Measurements from ENCODE around the gene MYO1H. TPM values are rescaled to one million over a fixed set of nuclear protein-coding genes. Genes with fewer than 3 reads are reported as not detected.

Gene MYO1H
- total RNA-seq, 1 donor from 2014 or later: not detected

- Mint-ChIP-seq H3K36me3 (ENCODE audit: low read depth) (no peaks in the 10 kb centered on the region), H3K4me3 (ENCODE audit: unreplicated experiment) (no peak overlapping the region), H3K9me3 (ENCODE audit: low read depth) (no peaks in the 10 kb centered on the region), H3K27ac (ENCODE audit: unreplicated experiment) (no peak overlapping the region), H3K4me1 (ENCODE audit: low read depth) (no peaks in the 10 kb centered on the region), H3K27me3 (ENCODE audit: low read depth) (peaks cover 35% of the 10 kb centered on the region)
- no peak for TF ChIP-seq CTCF (IDR thresholded peaks at IDR 0.05)
- no peak for DNase-seq (ENCODE audit: low spot score)
Measured at GRCh38 chr12:109331301-109331952, 16.3 kb upstream of the MYO1H start.

DNA sequence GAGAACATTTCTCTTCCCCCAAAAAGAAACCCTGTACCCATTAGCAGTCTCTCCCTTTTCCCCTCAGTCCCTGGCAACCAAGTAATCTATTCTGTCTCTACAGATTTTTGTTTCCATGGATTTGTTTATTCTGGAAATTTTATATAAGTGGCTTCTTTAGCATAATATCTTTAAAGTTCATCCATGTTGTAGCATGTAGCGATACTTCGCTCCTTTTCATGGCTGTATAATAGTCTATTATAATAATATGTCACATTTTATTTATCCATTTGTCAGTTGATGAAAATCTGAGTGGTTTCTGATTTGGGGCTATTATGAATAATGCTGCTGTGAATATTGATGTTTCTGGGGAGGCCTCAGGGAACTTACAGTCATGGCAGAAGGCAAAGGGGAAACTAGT is 12.8 kb upstream of the MYO1H start:
- Mint-ChIP-seq H3K27me3 (ENCODE audit: low read depth) (peaks cover 34% of the 10 kb centered on the region), H3K36me3 (ENCODE audit: low read depth) (no peaks in the 10 kb centered on the region), H3K4me1 (ENCODE audit: low read depth) (no peaks in the 10 kb centered on the region), H3K4me3 (ENCODE audit: unreplicated experiment) (no peak overlapping the region), H3K9me3 (ENCODE audit: low read depth) (no peaks in the 10 kb centered on the region), H3K27ac (ENCODE audit: unreplicated experiment) (no peak overlapping the region)
- DNase-seq (ENCODE audit: low spot score): no peak
- no peak for TF ChIP-seq CTCF (IDR thresholded peaks at IDR 0.05)

GRCh38 chr12:109336593-109336992 is 11.1 kb upstream of the MYO1H start:
- H3K27ac Mint-ChIP-seq (ENCODE audit: unreplicated experiment): no peak overlapping the region
- no peaks in the 10 kb centered on the region for H3K36me3 Mint-ChIP-seq (ENCODE audit: low read depth)
- no peaks in the 10 kb centered on the region for H3K9me3 Mint-ChIP-seq (ENCODE audit: low read depth)
- H3K4me3 Mint-ChIP-seq (ENCODE audit: unreplicated experiment): no peak overlapping the region
- H3K27me3 Mint-ChIP-seq (ENCODE audit: low read depth): peaks cover 35% of the 10 kb centered on the region
- no peak for DNase-seq (ENCODE audit: low spot score)
- TF ChIP-seq CTCF (IDR thresholded peaks at IDR 0.05): no peak
- no peaks in the 10 kb centered on the region for H3K4me1 Mint-ChIP-seq (ENCODE audit: low read depth)

GRCh38 chr12:109343677-109344076 is 4.0 kb upstream of the MYO1H start:
- Mint-ChIP-seq H3K27ac (ENCODE audit: unreplicated experiment) (no peak overlapping the region), H3K27me3 (ENCODE audit: low read depth) (peaks cover 34% of the 10 kb centered on the region), H3K9me3 (ENCODE audit: low read depth) (peaks cover 9% of the 10 kb centered on the region), H3K36me3 (ENCODE audit: low read depth) (no peaks in the 10 kb centered on the region), H3K4me3 (ENCODE audit: unreplicated experiment) (no peak overlapping the region), H3K4me1 (ENCODE audit: low read depth) (no peaks in the 10 kb centered on the region)
- DNase-seq (ENCODE audit: low spot score): no peak
- no peak for TF ChIP-seq CTCF (IDR thresholded peaks at IDR 0.05)

DNA sequence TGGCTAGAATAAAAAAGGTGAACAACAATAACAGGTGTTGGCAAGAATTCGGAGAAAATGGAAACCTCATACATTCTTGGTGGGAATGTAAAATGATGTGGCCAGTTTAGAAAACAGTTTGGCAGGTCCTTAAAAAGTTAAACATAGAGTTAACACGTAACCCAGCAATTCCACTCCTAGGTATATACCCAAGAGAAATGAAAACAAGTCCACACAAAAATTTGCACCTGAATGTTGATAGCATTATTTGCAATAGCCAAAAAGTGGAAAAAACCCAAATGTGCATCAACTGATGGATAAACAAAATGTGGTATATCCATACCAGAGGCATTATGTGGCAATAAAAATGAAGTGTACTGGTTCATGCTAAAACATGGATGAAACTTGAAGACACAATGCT is 2.3 kb upstream of the MYO1H start:
- no peaks in the 10 kb centered on the region for H3K36me3 Mint-ChIP-seq (ENCODE audit: low read depth)
- no peak overlapping the region for H3K27ac Mint-ChIP-seq (ENCODE audit: unreplicated experiment)
- no peaks in the 10 kb centered on the region for H3K4me1 Mint-ChIP-seq (ENCODE audit: low read depth)
- H3K27me3 Mint-ChIP-seq (ENCODE audit: low read depth): peaks cover 30% of the 10 kb centered on the region
- no peak for DNase-seq (ENCODE audit: low spot score)
- TF ChIP-seq CTCF (IDR thresholded peaks at IDR 0.05): no peak
- peaks cover 9% of the 10 kb centered on the region for H3K9me3 Mint-ChIP-seq (ENCODE audit: low read depth)
- no peak overlapping the region for H3K4me3 Mint-ChIP-seq (ENCODE audit: unreplicated experiment)
